Kidney (tissue), 14 donors: ENCODE results near the gene PTPN1. TPM values are rescaled to one million over a fixed set of nuclear protein-coding genes. Genes with fewer than 3 reads are reported as not detected.

Experiments used
- DNase-seq, 5 donors: peaks; one replicate each; pipeline ENCODE4 v3.0.0-alpha.2; 2013 to 2020
- FAIRE-seq: peaks from 2 replicates; lab custom pipeline; 2012; peaks lifted over from hg19 to GRCh38; lab: Jason Lieb, UNC
- H3K27ac ChIP-seq, 2 donors: one replicate each; pipeline ENCODE4 v1.7.0; 2013; ENCODE audit warnings: low read depth in 2 of 2, low read length in 2 of 2, inconsistent platforms in 1 of 2
- H3K27me3 ChIP-seq: one replicate; pipeline ENCODE4 v1.7.1; 2013; ENCODE audit warnings: low read length, inconsistent platforms; ENCODE audit not compliant: control insufficient read depth, insufficient read depth
- H3K36me3 ChIP-seq, 3 donors: one replicate each; pipeline versions ENCODE4 v1.7.0 to v1.7.1; 2013; ENCODE audit warnings: low read length in 3 of 3, control low read depth in 1 of 3, inconsistent platforms in 1 of 3; ENCODE audit not compliant: insufficient read depth in 3 of 3, control insufficient read depth in 2 of 3
- H3K4me1 ChIP-seq, 3 donors: one replicate each; pipeline versions ENCODE4 v1.7.0 to v1.7.1; 2013; ENCODE audit warnings: low read length in 3 of 3, inconsistent platforms in 1 of 3, low read depth in 1 of 3; ENCODE audit not compliant: control insufficient read depth in 2 of 3, insufficient read depth in 2 of 3
- H3K4me3 ChIP-seq, 3 donors: one replicate each; pipeline versions ENCODE4 v1.7.0 to v1.8.1; 2013; ENCODE audit warnings: low read length in 3 of 3, control low read depth in 1 of 3, inconsistent platforms in 1 of 3
- H3K9ac ChIP-seq, 3 donors: one replicate each; pipeline versions ENCODE4 v1.7.0 to v1.7.1; 2013; ENCODE audit warnings: low read length in 3 of 3, control low read depth in 1 of 3, inconsistent platforms in 1 of 3
- H3K9me3 ChIP-seq, 3 donors: one replicate each; pipeline versions ENCODE4 v1.7.0 to v1.7.1; 2013; ENCODE audit warnings: low read length in 3 of 3, control low read depth in 1 of 3, inconsistent platforms in 1 of 3; ENCODE audit not compliant: control insufficient read depth in 2 of 3, insufficient read depth in 1 of 3
- intact Hi-C: fragments of 100-400 bp; cut with DNase I; formaldehyde crosslinking; loops from one replicate; pipeline ENCODE4 v1.11.1; 2022
- polyA plus RNA-seq: library from polyadenylated mRNA; stranded (reverse); fragments of 350-450 nt; fragmentation: Illumina TruSeq; extraction: RNeasy Lipid Tissue Mini Kit (QIAGEN cat#74804); gene quantifications from one replicate; pipeline ENCODE4 v1.2.3, GENCODE V29; 2014; ENCODE audit warnings: low read depth, low replicate concordance; ENCODE audit not compliant: insufficient read depth
- total RNA-seq: library from RNA; stranded (reverse); fragmentation: NEBNext Ultra II Directional; extraction: Animal tissue kit (Norgen Biotek cat#: 25700); gene quantifications from one replicate; pipeline ENCODE4 v1.2.1, GENCODE V29; 2021
- TF ChIP-seq, protein P1 (sequence below): IDR thresholded peaks from 3 replicates; pipeline ENCODE4 v1.5.1; 2012; ENCODE audit warnings: mild to moderate bottlenecking, moderate library complexity, borderline replicate concordance; ENCODE audit not compliant: insufficient read depth; ENCODE audit errors: extremely low read depth
- donor health status: control.
- donor health status: control.
- donor health status: control.
- donor health status: control.
- donor health status: control.
- donor health status: DM: yes; HTN: yes; CAD: no.
- donor health status: Normal renal cell carcinoma (clear cell type).

The PTPN1 gene
- total and polyA plus RNA-seq, 2 donors from 2014 or later, result 29.6 to 80.4 TPM

DNA sequence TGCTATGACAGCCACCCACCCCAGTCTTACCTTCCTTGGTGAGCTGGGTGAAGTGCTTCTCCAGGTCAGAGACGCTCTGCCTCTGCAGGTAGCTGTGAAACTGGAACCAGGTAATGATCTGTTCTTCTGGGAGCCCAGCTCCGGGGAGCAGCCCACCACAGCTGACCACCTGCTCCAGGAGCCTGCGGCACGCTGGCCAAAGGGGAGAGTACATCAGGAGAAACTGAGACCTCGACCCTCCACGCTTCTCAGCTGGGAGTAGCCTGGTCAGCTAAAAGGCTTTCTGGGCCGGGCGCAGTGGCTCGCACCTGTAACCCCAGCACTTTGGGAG lies 82.8 kb downstream of the PTPN1 start:
- intact Hi-C loops, result no loop called here
- H3K4me1 ChIP-seq, result peaks cover 0 to 20% (median 0%) of the 10 kb centered on the region in 3 donors
- DNase-seq, result peak in 1 of 5 donors; percentile 57
- H3K27ac ChIP-seq, result no peak overlapping the region
- no peak for FAIRE-seq
- H3K9me3 ChIP-seq, result no peaks in the 10 kb centered on the region
- TF ChIP-seq, protein P1, sequence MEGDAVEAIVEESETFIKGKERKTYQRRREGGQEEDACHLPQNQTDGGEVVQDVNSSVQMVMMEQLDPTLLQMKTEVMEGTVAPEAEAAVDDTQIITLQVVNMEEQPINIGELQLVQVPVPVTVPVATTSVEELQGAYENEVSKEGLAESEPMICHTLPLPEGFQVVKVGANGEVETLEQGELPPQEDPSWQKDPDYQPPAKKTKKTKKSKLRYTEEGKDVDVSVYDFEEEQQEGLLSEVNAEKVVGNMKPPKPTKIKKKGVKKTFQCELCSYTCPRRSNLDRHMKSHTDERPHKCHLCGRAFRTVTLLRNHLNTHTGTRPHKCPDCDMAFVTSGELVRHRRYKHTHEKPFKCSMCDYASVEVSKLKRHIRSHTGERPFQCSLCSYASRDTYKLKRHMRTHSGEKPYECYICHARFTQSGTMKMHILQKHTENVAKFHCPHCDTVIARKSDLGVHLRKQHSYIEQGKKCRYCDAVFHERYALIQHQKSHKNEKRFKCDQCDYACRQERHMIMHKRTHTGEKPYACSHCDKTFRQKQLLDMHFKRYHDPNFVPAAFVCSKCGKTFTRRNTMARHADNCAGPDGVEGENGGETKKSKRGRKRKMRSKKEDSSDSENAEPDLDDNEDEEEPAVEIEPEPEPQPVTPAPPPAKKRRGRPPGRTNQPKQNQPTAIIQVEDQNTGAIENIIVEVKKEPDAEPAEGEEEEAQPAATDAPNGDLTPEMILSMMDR, result no peak
- no peaks in the 10 kb centered on the region for H3K27me3 ChIP-seq
- H3K36me3 ChIP-seq, result peaks cover 0 to 9% (median 7%) of the 10 kb centered on the region in 3 donors
- no peak overlapping the region for H3K4me3 ChIP-seq
- no peak overlapping the region for H3K9ac ChIP-seq

DNA sequence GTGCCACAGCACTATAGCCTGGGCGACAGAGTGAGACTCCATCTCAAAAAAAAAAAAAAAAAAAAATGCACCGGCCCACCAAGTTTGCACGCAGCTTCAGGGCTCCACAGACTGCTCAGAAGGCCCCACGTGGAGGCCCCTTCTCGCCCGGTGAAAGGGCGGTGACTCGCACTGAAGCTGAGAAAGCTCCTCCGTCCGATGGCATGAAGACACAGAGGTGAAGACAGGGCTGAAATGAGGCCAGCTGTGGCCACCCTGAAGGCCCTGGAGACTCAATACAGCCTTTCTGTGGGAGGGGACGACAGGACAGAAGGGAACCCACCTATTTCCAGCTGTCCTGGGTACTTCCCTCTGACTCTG lies 84.0 kb downstream of the PTPN1 start:
- TF ChIP-seq, protein P1, result no peak
- Histone ChIP-seq H3K4me3 (no peak overlapping the region), H3K4me1 (peaks cover 0 to 20% (median 0%) of the 10 kb centered on the region in 3 donors), H3K27me3 (no peaks in the 10 kb centered on the region), H3K9ac (no peak overlapping the region), H3K27ac (no peak overlapping the region), H3K36me3 (peaks cover 0 to 8% (median 7%) of the 10 kb centered on the region in 3 donors), H3K9me3 (no peaks in the 10 kb centered on the region)
- FAIRE-seq (no peak), DNase-seq (peak in 1 of 5 donors; percentile 61)
- intact Hi-C loops, result no loop called here

DNA sequence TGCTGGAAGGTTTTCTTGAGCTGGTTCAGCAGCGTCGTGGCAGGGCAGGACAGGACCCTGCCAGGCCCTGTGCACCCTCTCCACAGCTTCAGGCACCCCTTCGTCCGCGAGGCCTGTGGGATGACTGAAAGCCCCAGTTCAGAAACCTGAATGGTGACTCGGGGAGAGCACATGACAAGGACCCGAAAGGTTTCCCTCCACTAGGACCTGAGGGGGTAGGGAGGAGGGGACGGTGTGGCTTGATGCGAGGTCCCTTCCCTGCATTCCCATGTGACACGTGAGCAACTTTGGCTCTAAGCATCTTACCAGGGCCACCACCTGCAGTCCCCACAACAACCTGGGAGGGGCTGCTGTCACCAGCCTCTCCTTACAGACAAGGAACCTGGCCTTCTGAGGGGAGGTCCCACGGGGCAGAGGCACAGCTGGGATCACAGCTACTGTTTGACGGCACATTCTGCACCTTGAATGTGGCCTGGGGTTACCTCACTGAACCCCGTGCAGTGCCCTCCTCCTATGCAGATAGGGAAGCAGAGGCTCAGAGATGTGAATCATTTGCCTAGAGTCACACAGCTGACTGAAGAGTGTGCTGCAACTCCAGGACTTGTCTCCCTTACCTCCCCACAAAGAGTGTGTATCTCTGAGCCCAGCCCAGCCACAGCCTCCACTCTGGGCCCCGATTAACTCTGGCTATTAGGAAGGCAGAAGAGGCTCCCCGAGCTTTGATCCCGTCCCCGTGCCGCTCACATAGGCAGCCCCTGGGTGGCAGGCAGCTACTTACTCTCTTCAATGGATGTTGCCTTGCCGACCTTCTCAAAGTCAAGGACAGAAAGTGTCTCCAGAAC lies 84.6 kb downstream of the PTPN1 start:
- intact Hi-C loops, result no loop called here
- Histone ChIP-seq H3K9ac (no peak overlapping the region), H3K36me3 (peaks cover 0 to 3% (median 3%) of the 10 kb centered on the region in 3 donors), H3K27ac (no peak overlapping the region), H3K4me1 (peaks cover 0 to 20% (median 0%) of the 10 kb centered on the region in 3 donors), H3K4me3 (no peak overlapping the region), H3K27me3 (no peaks in the 10 kb centered on the region), H3K9me3 (no peaks in the 10 kb centered on the region)
- DNase-seq (peak in 2 of 5 donors; percentile 12 to 58), FAIRE-seq (no peak)
- TF ChIP-seq, protein P1, result no peak
